HG03196 (cell line): ENCODE measurements around the gene KCNJ11.

Source experiments
- ATAC-seq: cut with Tn5 transposase; IDR thresholded peaks from one replicate; pipeline ENCODE4 v1.9.1; 2021; ENCODE audit not compliant: unreplicated experiment

KCNJ11 gene

GRCh38 chr11:17392872-17393271, 4.4 kb upstream of the KCNJ11 start:
- no peak for ATAC-seq

GRCh38 chr11:17391493-17392355, 3.3 kb upstream of the KCNJ11 start:
- no peak for ATAC-seq

- ATAC-seq: no peak
Observed at GRCh38 chr11:17389957-17390649, 1.6 kb upstream of the KCNJ11 start.

- ATAC-seq: no peak
Observed at GRCh38 chr11:17389211-17389956, 925 bp upstream of the KCNJ11 start.

DNA sequence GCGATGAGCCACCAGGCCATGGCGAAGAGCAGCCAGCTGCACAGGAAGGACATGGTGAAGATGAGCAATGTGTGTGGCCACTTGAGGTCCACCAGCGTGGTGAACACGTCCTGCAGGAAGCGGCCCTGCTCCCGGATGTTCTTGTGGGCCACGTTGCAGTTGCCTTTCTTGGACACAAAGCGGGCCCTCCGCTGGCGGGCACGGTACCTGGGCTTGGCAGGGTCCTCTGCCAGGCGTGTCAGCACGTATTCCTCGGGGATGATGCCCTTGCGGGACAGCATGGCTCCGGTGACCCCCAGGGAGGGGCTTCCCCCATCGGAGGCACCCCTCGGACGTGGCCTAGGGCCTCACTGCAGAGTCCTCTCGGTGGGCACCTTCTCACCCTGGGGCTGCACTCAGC, 648 bp downstream of the KCNJ11 start:
- no peak for ATAC-seq

- ATAC-seq: no peak
Observed at GRCh38 chr11:17387254-17387653, 1.2 kb downstream of the KCNJ11 start.

DNA sequence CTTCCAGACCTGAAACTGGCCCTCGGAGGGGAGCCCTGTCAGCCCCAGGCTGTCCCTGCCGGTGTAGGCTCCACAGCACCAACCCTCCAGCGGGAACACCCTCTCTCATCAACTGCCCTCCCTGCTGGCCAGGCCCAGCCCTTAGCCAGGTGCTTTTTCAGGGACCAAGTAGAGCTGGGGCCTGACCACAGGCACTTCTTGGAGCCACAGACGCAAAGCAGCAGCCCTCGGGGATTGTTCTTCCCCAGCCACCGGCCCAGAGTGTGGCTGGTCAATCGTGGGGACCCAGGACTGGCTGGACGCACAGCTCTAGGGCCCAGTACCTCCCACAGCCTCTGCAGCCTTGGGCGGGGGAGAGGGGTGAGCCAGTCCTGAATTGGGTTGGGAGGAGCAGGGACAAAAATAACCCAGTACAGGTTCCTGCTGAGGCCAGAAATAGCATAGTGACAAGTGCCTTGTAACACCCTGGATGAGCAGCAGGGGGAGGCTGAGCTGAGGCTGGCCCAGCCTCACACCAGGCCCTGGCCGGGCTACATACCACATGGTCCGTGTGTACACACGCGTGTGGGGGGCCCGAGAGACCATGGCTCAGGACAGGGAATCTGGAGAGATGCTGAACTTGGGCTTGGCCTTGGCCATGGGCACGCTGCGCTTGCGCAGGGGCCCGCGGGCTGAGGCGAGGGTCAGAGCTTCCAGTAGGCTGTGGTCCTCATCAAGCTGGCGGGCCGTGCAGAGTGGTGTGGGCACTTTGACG, 2.0 kb downstream of the KCNJ11 start:
- ATAC-seq: no peak

GRCh38 chr11:17385926-17386325, 2.5 kb downstream of the KCNJ11 start:
- no peak for ATAC-seq

- no peak for ATAC-seq
Observed at GRCh38 chr11:17385492-17385891, 3.0 kb downstream of the KCNJ11 start.

DNA sequence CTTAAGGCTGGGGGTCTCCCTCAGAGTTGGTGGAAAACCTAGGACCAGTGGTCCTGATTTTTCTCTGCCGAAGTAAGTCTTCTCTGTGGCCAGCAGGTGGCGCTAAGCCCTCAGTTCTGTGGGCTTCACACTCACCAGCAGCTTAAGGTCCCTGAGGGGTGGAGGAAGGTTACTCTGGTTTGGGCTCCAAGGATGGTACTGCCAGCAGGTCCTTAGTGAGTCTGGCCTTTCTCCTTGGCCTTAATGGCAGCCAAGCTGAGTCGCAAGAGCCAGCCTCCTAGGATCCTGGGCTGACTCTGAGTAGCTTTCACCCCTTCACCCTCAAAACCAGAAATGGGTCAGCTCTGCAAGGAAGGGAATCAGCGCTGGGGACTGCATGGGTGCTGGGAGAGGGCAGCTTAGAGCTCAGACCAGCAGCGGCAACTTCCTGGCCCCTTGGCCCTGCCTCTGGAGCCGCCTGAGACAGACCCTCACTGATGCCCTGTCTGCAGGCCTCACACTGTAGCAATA, 4.4 kb downstream of the KCNJ11 start:
- ATAC-seq: no peak

- ATAC-seq: no peak
Observed at GRCh38 chr11:17383461-17383860, 5.0 kb downstream of the KCNJ11 start.

GRCh38 chr11:17382046-17382728, 6.3 kb downstream of the KCNJ11 start:
- no peak for ATAC-seq

GRCh38 chr11:17381156-17381555, 7.3 kb downstream of the KCNJ11 start:
- ATAC-seq: no peak

- ATAC-seq: no peak
Observed at GRCh38 chr11:17379383-17380180, 8.9 kb downstream of the KCNJ11 start.

- no peak for ATAC-seq
Observed at GRCh38 chr11:17378655-17379054, 9.8 kb downstream of the KCNJ11 start.

GRCh38 chr11:17376493-17376892, 12.0 kb downstream of the KCNJ11 start:
- ATAC-seq: no peak

DNA sequence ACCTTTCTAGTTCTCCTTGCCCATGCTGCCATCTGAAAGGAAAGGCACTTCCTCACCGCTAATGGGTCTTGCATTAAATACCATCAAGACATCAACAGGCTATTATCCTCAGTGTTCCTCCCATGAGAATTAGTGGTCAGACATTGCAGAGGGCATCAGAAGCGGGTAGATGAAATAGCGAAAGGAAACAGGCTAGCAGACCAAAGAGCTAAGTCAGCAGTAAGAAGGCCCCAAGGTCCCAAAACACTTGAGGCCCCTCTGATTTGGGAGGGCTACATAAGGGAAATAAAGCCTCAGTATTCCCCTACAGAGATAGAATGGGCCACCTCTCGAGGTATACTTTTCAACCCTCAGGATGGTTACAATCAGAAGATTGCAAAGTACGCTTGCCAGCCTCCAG, 12.9 kb downstream of the KCNJ11 start:
- no peak for ATAC-seq

GRCh38 chr11:17371614-17372013, 16.8 kb downstream of the KCNJ11 start:
- ATAC-seq: no peak

GRCh38 chr11:17369684-17370243, 18.7 kb downstream of the KCNJ11 start:
- no peak for ATAC-seq
